Mammary epithelial cell (primary cell): Measurements from ENCODE around the gene ARSA.

Source experiments
- EZH2 ChIP-seq: IDR thresholded peaks from 2 replicates; pipeline ENCODE4 v1.6.1; 2012; ENCODE audit warnings: low read length, inconsistent platforms, borderline replicate concordance
- TF ChIP-seq, protein P1 (sequence below), 2 donors: IDR thresholded peaks in 1 of 2; conservative IDR thresholded peaks in 1 of 2; 2 replicates each; pipeline ENCODE4 v1.5.1; 2011 to 2012; ENCODE audit warnings: inconsistent platforms in 2 of 2, low read length in 2 of 2, mild to moderate bottlenecking in 2 of 2, control low read depth in 1 of 2, low read depth in 1 of 2; ENCODE audit not compliant: insufficient read depth in 1 of 2; ENCODE audit errors: extremely low read depth in 1 of 2

GRCh38 chr22:50673231-50674129 lies 45.5 kb upstream of the ARSA start:
- TF ChIP-seq, protein P1, sequence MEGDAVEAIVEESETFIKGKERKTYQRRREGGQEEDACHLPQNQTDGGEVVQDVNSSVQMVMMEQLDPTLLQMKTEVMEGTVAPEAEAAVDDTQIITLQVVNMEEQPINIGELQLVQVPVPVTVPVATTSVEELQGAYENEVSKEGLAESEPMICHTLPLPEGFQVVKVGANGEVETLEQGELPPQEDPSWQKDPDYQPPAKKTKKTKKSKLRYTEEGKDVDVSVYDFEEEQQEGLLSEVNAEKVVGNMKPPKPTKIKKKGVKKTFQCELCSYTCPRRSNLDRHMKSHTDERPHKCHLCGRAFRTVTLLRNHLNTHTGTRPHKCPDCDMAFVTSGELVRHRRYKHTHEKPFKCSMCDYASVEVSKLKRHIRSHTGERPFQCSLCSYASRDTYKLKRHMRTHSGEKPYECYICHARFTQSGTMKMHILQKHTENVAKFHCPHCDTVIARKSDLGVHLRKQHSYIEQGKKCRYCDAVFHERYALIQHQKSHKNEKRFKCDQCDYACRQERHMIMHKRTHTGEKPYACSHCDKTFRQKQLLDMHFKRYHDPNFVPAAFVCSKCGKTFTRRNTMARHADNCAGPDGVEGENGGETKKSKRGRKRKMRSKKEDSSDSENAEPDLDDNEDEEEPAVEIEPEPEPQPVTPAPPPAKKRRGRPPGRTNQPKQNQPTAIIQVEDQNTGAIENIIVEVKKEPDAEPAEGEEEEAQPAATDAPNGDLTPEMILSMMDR (conservative IDR thresholded peaks at IDR 0.05 in 1 of 2, IDR thresholded peaks at IDR 0.05 in 1 of 2; ENCODE audit: extremely low read depth in 1 of 2, insufficient read depth in 1 of 2, low read depth in 1 of 2, low read length in 2 of 2) = no peak
- TF ChIP-seq EZH2 = no peak
